KOPT-K1 (cell line): ENCODE data around the gene DNAJA1.

ENCODE experiments used
- H3K27ac ChIP-seq: fragments of 200-600 bp; sonication (generic); 2 replicates; pipeline ENCODE4 v1.5.1; 2016; ENCODE audit warnings: antibody characterized with exemption, mild to moderate bottlenecking, low read depth, low read length; ENCODE audit not compliant: poor library complexity, severe bottlenecking
- H3K36me3 ChIP-seq: fragments of 200-600 bp; sonication (generic); 2 replicates; pipeline ENCODE4 v1.5.1; 2017; ENCODE audit warnings: antibody characterized with exemption, mild to moderate bottlenecking, low read length, moderate library complexity; ENCODE audit not compliant: insufficient read depth
- H3K9me3 ChIP-seq: fragments of 200-600 bp; sonication (generic); 2 replicates; pipeline ENCODE4 v1.5.1; 2017; ENCODE audit warnings: antibody characterized with exemption, low read length, mild to moderate bottlenecking; ENCODE audit not compliant: insufficient read depth, poor library complexity, severe bottlenecking

The DNAJA1 gene

DNA sequence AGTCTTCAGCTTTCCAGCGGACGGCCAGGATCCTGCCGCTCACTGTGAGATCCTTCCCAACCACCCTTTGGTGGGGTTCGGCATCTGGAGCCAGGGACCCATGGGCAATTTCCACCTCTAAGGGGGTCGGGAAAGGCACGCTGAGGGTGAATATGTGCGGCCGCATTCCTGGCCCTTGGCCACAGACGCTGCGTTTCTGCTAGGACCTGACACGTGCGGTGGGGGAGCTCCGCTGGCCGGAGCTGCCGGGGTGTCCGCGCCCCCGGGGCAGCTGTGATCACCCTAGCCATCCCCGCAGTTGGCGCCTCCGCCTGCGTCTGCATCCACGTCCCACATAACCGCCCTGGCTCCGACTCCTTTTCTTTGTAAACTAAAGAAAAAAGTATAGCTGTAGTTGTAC is 5.3 kb upstream of the DNAJA1 start:
- no peaks in the 10 kb centered on the region for H3K9me3 ChIP-seq
- no peak overlapping the region for H3K27ac ChIP-seq
- H3K36me3 ChIP-seq, result peaks cover 36% of the 10 kb centered on the region

GRCh38 chr9:33022303-33022702 is 2.8 kb upstream of the DNAJA1 start:
- H3K36me3 ChIP-seq, result peaks cover 48% of the 10 kb centered on the region
- no peak overlapping the region for H3K27ac ChIP-seq
- no peaks in the 10 kb centered on the region for H3K9me3 ChIP-seq

- Histone ChIP-seq H3K36me3 (peaks cover 49% of the 10 kb centered on the region), H3K9me3 (no peaks in the 10 kb centered on the region), H3K27ac (no peak overlapping the region)
Measured at GRCh38 chr9:33022755-33023154, 2.3 kb upstream of the DNAJA1 start.

GRCh38 chr9:33023661-33024060 is 1.4 kb upstream of the DNAJA1 start:
- Histone ChIP-seq H3K36me3 (peaks cover 56% of the 10 kb centered on the region), H3K9me3 (no peaks in the 10 kb centered on the region), H3K27ac (peak overlapping the region; percentile 100)

DNA sequence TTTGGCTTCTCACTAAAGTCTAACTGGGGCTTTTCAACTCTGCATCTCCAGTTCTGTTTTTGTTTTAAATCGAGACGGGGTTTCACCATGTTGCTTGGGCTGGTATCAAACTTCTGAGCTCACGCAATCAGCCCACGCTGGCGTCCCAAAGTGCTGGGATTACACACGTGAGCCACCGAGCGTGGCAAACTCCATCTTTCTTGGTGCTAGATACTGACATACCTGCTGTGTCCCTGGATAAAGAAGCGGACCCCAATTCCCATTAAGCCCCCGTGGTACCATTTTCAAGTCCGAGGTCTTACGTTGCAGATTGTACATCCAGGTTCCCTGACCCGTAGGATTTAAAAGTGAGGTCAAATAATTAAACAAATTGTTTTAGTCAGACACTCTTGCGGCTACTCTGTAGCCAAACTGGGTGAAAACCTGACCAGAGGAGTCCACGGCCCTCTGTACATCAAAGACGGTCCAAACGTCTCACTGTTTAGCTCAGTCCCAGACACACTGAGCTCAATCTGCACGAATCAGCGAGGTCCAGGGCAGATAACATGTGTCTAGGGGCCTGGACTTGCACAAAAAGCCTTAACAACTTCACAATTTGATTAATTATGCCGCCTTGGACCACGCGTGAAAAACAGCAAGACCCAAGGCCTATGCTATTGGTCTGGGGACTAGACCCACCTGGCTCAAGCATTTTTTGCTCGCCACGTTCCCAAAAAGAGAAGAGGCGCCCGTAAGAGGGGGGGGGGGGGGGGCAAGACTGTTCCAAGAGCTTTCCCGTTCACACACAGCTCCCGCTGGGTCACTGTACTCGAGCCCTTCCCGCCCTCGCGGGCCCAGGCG is 727 bp upstream of the DNAJA1 start:
- peak overlapping the region; percentile 100 for H3K27ac ChIP-seq
- H3K36me3 ChIP-seq, result peaks cover 58% of the 10 kb centered on the region
- H3K9me3 ChIP-seq, result no peaks in the 10 kb centered on the region

DNA sequence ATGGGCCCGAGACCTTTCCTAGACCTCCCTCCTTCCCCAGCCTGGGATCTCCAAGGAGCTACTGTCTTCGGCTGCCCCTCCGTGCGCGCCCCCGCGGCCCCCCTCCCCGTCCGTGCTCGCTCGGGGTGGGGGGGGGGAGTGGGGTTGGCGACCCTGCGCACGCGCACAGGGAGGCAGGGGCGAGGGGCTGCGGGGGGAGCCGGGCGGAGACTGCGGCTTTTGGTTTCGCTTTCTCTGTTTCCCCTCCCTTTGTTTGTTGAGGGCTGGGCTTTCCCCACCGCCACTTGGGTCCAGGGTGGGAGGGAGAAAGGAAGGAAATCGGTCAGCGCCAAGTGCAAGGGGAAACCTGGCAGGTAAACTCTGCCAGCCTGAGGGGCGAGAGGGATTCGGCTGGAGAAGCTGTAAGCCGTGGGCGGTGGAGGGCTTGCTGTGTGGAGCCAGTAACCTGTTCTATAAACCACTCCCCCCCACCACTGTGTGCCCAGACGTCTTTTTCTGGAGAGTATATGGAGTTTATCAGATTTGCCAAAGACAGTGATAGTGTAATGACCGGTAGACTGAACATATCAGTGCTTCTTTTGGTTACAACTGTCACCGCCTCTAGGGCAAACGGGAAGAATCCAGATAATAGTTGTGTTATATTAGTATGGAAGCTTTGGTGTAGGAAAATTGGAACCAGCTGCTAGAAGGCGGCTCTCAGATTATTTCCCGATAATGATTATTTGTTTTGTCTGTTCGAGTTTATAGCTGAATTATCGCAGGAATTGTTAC is 684 bp downstream of the DNAJA1 start:
- peak overlapping the region; percentile 100 for H3K27ac ChIP-seq
- no peaks in the 10 kb centered on the region for H3K9me3 ChIP-seq
- peaks cover 58% of the 10 kb centered on the region for H3K36me3 ChIP-seq

GRCh38 chr9:33029231-33029786 is 4.2 kb downstream of the DNAJA1 start:
- Histone ChIP-seq H3K36me3 (peaks cover 86% of the 10 kb centered on the region), H3K9me3 (no peaks in the 10 kb centered on the region), H3K27ac (no peak overlapping the region)

DNA sequence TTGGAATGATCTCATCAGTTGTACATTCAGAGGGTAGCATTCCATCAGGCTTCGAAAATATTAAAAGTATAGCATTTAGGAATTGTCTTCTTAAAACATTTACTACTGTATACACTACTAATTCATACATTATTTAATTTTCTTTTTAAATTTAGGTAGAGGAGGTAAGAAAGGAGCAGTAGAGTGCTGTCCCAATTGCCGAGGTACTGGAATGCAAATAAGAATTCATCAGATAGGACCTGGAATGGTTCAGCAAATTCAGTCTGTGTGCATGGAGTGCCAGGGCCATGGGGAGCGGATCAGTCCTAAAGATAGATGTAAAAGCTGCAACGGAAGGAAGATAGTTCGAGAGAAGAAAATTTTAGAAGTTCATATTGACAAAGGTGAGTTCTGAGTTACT is 5.2 kb downstream of the DNAJA1 start:
- no peak overlapping the region for H3K27ac ChIP-seq
- no peaks in the 10 kb centered on the region for H3K9me3 ChIP-seq
- peaks cover 95% of the 10 kb centered on the region for H3K36me3 ChIP-seq

- H3K36me3 ChIP-seq, result peaks cover 100% of the 10 kb centered on the region
- no peak overlapping the region for H3K27ac ChIP-seq
- no peaks in the 10 kb centered on the region for H3K9me3 ChIP-seq
Measured at GRCh38 chr9:33032292-33032691, 7.2 kb downstream of the DNAJA1 start.

- Histone ChIP-seq H3K9me3 (no peaks in the 10 kb centered on the region), H3K27ac (no peak overlapping the region), H3K36me3 (peaks cover 100% of the 10 kb centered on the region)
Measured at GRCh38 chr9:33032865-33033264, 7.8 kb downstream of the DNAJA1 start.

GRCh38 chr9:33040792-33041431 is 15.8 kb downstream of the DNAJA1 start:
- H3K9me3 ChIP-seq, result no peaks in the 10 kb centered on the region
- H3K36me3 ChIP-seq, result peaks cover 91% of the 10 kb centered on the region
- H3K27ac ChIP-seq, result no peak overlapping the region

- Histone ChIP-seq H3K9me3 (no peaks in the 10 kb centered on the region), H3K36me3 (peaks cover 91% of the 10 kb centered on the region), H3K27ac (no peak overlapping the region)
Measured at GRCh38 chr9:33041432-33042188, 16.5 kb downstream of the DNAJA1 start.

DNA sequence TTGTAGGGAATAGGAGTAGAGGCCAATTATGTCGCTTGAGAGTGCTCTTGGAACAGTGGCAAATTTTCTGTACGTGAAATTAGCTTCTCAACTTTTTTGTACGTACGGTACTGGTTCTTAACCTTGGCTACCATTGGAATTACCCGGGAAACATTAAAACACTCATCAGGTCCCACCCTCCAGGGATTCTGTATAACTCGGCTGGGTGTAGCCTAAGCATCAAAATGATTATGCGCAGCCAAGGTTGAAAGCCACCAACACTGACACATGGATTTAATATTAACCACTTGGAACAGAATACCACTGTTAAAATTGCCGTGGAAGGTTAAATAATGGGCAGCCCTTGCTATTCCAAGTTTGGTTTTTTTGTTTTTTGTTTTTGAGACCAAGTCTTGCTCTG is 17.4 kb downstream of the DNAJA1 start:
- no peak overlapping the region for H3K27ac ChIP-seq
- peaks cover 91% of the 10 kb centered on the region for H3K36me3 ChIP-seq
- no peaks in the 10 kb centered on the region for H3K9me3 ChIP-seq

GRCh38 chr9:33043671-33044070 is 18.6 kb downstream of the DNAJA1 start:
- no peak overlapping the region for H3K27ac ChIP-seq
- peaks cover 90% of the 10 kb centered on the region for H3K36me3 ChIP-seq
- H3K9me3 ChIP-seq, result no peaks in the 10 kb centered on the region
